ENCODE data around the gene DLEC1. TPM values are rescaled to one million over a fixed set of nuclear protein-coding genes. Genes with fewer than 3 reads are reported as not detected.

The DLEC1 gene
- total and polyA plus RNA-seq, 9 of the 15 experiments (the other 6 are each of a cell fraction or from before 2014, with no cell fraction given): 0.07 to 0.08 TPM; not detected in 7

- TF ChIP-seq, protein P1, sequence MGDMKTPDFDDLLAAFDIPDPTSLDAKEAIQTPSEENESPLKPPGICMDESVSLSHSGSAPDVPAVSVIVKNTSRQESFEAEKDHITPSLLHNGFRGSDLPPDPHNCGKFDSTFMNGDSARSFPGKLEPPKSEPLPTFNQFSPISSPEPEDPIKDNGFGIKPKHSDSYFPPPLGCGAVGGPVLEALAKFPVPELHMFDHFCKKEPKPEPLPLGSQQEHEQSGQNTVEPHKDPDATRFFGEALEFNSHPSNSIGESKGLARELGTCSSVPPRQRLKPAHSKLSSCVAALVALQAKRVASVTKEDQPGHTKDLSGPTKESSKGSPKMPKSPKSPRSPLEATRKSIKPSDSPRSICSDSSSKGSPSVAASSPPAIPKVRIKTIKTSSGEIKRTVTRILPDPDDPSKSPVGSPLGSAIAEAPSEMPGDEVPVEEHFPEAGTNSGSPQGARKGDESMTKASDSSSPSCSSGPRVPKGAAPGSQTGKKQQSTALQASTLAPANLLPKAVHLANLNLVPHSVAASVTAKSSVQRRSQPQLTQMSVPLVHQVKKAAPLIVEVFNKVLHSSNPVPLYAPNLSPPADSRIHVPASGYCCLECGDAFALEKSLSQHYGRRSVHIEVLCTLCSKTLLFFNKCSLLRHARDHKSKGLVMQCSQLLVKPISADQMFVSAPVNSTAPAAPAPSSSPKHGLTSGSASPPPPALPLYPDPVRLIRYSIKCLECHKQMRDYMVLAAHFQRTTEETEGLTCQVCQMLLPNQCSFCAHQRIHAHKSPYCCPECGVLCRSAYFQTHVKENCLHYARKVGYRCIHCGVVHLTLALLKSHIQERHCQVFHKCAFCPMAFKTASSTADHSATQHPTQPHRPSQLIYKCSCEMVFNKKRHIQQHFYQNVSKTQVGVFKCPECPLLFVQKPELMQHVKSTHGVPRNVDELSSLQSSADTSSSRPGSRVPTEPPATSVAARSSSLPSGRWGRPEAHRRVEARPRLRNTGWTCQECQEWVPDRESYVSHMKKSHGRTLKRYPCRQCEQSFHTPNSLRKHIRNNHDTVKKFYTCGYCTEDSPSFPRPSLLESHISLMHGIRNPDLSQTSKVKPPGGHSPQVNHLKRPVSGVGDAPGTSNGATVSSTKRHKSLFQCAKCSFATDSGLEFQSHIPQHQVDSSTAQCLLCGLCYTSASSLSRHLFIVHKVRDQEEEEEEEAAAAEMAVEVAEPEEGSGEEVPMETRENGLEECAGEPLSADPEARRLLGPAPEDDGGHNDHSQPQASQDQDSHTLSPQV (IDR thresholded peaks at IDR 0.05): no peak
- no peak for TF ChIP-seq NFATC3 (IDR thresholded peaks at IDR 0.05)
- no peak for TF ChIP-seq RNF219 (CRISPR knock-in tag; IDR thresholded peaks at IDR 0.05)
- TF ChIP-seq XRCC5 (IDR thresholded peaks at IDR 0.05; ENCODE audit: low read depth, low read length): no peak
- TF ChIP-seq RCOR1 (IDR thresholded peaks at IDR 0.05; ENCODE audit: borderline replicate concordance in 1 of 2, low read depth in 2 of 2, low read length in 2 of 2): 0 out of 4 replicates have a peak, but pooled peaks of 1 of the 2 experiments have one; percentile 13
- peak; percentile 74; the same call in 1 of the 2 replicates for TF ChIP-seq CEBPG (CRISPR knock-in tag; IDR thresholded peaks at IDR 0.05)
- TF ChIP-seq CEBPG (tag; conservative IDR thresholded peaks at IDR 0.05 in 1 of 2, IDR thresholded peaks at IDR 0.05 in 1 of 2): no peak; a peak in 1 of 4 replicates
- TF ChIP-seq KLF6 (CRISPR knock-in tag; IDR thresholded peaks at IDR 0.05; ENCODE audit: borderline replicate concordance): no peak
- TF ChIP-seq SNAPC5 (CRISPR knock-in tag; IDR thresholded peaks at IDR 0.05): no peak
- TF ChIP-seq ZBTB7A (IDR thresholded peaks at IDR 0.05; ENCODE audit: borderline replicate concordance, control insufficient read depth, low read depth, low read length): no peak
- no peak for TF ChIP-seq PML (IDR thresholded peaks at IDR 0.05; ENCODE audit: low read length)
- no peak for TF ChIP-seq BMI1 (IDR thresholded peaks at IDR 0.05; ENCODE audit: low read length)
- TF ChIP-seq POLR2B (IDR thresholded peaks at IDR 0.05; ENCODE audit: low read depth, partially characterized antibody): no peak
- TF ChIP-seq, protein P2, sequence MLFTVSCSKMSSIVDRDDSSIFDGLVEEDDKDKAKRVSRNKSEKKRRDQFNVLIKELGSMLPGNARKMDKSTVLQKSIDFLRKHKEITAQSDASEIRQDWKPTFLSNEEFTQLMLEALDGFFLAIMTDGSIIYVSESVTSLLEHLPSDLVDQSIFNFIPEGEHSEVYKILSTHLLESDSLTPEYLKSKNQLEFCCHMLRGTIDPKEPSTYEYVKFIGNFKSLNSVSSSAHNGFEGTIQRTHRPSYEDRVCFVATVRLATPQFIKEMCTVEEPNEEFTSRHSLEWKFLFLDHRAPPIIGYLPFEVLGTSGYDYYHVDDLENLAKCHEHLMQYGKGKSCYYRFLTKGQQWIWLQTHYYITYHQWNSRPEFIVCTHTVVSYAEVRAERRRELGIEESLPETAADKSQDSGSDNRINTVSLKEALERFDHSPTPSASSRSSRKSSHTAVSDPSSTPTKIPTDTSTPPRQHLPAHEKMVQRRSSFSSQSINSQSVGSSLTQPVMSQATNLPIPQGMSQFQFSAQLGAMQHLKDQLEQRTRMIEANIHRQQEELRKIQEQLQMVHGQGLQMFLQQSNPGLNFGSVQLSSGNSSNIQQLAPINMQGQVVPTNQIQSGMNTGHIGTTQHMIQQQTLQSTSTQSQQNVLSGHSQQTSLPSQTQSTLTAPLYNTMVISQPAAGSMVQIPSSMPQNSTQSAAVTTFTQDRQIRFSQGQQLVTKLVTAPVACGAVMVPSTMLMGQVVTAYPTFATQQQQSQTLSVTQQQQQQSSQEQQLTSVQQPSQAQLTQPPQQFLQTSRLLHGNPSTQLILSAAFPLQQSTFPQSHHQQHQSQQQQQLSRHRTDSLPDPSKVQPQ (CRISPR knock-in tag; IDR thresholded peaks at IDR 0.05; ENCODE audit: borderline replicate concordance): no peak
- TF ChIP-seq PHF21A (IDR thresholded peaks at IDR 0.05; ENCODE audit: borderline replicate concordance, low read depth): no peak
- TF ChIP-seq THRAP3 (IDR thresholded peaks at IDR 0.05; ENCODE audit: borderline replicate concordance): no peak
- TF ChIP-seq KAT7 (CRISPR knock-in tag; IDR thresholded peaks at IDR 0.05; ENCODE audit: borderline replicate concordance): no peak
- 0 out of 2 replicates have a peak, but pooled peaks have one; percentile 6 for TF ChIP-seq ELF2 (CRISPR knock-in tag; IDR thresholded peaks at IDR 0.05)
Measured at GRCh38 chr3:38151667-38152265, 112.8 kb downstream of the DLEC1 start (continued).
